GM21515 (cell line): Measurements from ENCODE around the gene HINT2.

Experiments used
- ATAC-seq: cut with Tn5 transposase; IDR thresholded peaks from one replicate; pipeline ENCODE4 v1.9.1; 2021; ENCODE audit not compliant: unreplicated experiment

HINT2 gene

DNA sequence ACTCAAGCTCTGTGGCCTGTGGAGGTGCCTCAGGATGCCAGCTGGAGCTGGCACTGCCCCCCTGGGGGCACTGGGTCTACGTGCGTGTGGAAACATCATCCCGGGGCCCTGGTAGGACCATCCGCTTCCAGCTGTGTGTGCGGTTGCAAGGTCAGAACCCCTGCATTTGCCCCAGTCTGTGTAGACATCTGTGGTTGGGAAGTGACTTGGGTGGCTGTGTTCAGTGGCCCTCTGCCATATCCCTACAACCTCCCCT lies 26.7 kb upstream of the HINT2 start:
- ATAC-seq, result no peak

DNA sequence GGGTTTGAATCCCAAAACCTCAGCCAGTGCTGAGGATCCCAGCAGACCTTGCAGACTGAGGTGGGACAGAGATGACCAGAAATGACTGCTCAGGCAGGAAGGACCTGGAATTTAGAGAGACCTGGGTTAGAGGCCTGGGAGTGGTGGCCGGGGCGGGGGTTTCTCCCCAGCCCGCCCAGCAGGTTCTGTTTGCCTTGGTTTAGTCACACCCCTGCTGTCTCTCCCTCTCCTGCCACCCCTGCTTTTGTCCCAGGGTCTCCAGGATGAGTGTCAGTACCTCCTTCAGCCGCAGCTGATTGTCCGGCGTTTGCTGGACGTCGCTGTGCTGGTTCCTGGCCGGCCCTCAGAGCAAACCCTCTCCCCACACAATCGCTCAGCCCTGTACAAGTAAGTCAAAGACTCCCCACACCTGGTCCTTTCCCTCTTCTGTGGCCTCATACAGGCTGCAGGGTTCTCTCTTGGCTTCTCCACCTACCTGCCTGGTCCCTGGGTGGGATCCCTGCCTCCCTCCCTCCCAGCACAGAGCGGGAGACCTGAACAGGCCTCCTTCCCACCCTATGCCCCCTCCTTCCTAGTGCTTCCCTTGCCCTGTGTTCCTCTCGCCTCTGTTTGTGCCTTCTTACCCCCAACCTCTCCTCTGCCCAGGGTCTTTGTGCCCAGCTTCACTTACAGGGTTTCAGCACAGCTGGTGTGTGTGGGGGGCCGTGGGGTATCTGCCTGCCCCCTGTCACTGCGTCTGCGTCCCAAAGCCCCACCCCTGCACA lies 26.2 kb upstream of the HINT2 start:
- no peak for ATAC-seq

DNA sequence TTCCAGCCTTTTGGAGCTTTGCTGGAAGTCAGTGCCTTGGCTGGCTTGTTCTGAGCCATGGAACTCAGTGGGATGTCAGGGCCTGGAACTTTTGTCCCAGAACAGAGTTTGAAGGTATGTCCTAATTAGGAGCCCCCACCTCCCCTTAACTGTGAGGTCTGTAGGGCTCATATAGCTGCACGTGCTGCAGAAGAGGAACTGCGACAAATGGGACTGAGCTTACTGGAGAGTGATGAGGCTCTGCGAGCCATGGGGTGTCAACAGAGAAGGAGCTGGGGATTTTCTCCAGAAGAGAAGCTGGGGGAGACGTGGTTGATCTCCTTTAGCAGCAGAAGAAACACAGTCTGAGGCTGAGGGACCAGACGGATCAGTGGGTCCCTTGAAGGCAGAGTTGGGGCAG lies 25.1 kb upstream of the HINT2 start:
- no peak for ATAC-seq

DNA sequence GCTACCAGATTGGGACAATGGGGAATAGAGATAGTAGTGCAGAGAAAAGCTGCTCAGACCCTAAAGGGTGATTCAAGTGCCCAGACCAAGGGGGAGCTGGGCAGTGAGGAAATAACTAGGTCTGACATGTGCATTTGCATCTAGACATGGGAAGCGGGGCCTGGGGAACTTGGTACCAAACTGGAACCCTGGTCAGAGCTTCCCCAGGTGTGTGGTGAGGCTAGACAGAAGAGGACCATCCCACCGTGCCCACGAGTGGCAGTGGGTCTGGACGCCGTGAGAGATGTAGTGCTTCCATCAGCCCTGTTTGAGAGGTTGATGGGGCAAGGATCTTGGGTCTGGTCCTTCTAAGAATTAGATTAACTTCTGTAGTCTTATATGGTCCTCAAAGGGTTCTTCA lies 21.8 kb upstream of the HINT2 start:
- ATAC-seq, result no peak

DNA sequence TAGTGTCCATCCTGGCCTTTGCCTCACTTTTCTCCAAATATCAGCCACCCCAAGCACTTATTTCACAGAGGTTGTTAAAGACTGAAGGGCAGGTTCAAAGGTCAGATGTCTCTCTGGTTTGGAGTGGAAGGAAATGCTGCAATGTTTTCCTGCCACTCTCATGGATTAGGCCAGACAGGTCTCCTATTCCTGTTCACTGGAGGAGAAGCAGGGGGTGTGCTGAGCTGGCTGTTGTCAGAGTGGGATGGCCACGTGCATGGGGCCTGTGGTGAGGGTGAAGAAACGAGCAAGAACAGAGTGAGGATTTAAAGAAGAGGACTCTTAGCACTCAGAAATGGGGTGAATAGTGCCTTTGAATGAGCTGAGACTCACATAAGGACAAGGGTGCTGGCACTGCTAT lies 20.9 kb upstream of the HINT2 start:
- ATAC-seq, result no peak

DNA sequence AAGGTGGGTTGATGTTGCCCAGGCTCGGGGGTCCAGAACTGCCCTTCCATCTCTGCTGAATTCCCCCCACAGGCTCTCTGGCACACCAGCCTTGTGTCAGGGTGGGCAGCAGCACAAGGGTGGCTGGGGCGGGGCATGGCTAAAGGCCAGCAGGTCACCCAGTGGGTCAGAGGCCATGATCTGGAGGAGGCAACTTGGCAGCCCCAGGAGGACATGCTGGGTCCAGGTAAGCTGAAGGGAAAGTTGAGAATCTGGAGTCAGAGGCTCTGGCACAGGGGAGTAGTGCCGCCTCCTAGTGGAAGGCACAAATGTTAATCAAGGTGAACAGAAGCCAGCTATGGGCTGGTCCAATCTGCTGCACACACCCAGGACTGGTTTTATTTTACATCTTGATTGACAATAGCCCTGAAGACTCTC lies 20.4 kb upstream of the HINT2 start:
- ATAC-seq, result no peak

DNA sequence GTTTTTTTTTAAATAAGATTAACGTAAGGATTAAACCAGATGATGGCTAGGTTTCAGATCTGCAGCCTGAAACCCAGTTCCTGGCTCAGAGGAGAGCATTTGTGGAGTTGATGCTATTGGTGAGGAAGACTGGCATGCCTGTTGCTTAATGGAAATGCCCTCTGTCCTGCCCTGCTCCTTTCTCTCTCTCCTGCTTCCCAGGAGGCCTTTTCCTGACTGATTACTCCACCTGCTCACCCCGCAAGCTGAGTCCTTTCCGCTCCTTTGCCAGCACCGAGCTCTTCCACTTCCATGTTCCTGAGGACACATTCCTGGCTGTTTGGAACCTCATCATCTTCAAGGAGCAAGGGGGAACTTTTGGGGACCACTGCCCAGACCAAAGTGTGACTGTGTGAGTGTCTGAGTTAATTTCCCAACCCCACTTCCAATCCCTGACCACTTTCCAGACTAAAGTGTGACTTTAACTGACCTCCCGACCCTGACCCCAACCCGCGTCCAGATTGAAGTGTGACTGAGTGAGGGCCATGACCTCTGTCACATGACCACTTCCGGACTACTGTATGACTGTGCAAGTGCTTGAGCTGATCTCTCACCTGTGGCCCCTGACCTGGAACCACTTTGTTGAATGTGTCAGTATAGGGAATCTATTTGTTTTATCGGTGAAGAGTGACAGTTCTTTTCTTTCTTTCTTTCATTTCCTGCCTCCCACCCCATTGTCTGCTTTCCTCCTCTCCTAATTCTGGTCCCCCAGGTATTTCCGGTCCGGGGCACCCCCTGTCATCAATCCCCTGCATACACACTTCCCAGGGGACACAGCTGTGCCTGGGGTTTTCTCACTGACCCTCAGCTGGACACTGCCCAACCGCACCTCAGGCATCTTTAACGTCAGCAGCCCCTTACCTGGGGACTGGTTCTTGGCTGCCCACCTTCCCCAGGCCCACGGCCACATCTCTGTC lies 19.7 kb upstream of the HINT2 start:
- ATAC-seq, result no peak

DNA sequence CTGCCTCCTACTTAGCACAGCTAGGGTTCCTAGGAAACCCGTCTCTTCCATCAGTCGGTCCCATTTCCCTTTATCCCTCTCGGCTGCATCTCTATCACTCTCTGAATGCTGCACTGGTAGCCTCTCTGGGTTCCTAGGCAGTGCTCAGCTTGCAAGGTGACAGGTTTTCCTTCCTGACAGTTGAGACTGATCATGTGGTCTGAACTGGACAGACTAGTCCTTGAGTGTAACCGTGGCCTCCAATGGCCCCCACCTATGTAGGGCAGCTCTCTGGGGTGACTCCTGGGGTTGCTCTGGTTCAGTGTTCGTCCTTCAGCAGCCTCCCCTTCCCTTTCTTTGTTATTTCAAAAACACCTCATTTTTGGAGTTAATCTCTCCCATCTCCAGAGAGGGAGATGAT lies 18.0 kb upstream of the HINT2 start:
- no peak for ATAC-seq

DNA sequence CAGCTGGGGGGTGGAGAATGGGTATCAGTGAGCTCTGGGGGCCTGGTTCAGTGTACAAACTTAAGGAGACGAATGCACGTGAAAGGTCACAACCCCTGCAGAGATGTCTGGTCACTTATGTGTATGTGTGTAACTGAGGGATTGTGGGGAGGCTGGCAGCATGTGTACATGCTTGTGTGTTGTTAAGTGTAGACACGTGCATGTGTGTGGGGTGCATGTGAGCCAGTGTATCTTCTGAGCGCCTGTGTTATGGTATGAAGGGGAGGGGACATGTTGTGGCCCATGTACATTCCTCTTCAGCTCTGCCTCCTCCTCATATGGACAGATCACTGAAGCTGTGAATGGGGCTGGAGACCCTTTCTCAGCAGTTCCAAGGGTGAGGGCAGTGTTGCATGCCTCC lies 16.2 kb upstream of the HINT2 start:
- ATAC-seq, result no peak

DNA sequence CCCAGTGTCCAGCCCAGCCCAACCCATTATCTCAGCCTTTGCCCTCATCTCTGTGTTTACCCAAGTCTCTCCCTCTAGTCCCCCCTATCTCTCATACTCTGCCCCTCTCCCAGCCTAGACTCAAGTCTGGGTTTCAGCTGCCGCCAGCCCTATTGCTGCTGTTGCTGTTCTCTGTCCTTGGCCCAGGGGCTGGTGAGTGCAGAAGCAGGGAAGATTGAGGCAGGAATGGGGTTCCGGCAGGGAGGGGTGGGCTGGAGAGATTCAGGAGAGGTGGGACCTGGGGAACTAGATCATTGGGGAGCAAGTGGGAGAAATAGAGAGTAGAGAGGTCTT lies 14.9 kb upstream of the HINT2 start:
- ATAC-seq, result no peak

DNA sequence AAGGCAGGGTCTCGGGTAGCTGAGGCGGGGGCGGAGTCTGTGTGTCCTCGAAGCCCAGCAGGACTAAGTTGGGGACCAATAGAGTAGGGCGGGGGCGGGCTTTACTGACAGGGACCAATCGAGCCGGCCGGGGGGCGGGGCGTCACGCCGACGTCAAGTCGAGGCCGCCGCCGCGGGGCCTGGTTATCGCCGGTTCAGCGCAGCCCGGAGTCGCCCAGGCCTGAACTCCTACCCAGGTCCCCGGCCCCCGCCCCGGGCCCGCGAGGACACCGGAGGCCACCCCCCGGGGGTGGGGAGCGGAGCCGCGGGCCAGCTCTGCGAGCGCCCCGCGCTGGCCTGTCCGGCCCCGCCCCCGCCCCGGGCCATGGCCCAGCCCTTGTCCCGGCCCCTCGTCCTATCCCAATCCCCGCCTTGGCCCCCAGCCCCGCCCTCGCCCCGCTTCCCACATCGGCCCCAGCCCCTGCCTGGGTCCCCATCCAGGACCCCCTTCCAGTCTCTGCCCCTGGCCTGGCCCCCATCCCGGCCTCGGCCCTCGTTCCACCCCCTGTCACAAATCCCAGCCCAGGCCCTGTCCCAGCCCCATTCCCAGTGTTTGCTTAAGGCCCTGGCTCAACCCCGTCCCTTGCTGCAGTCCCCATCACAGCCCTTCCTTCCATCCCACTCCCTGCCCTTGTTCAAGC lies 14.4 kb upstream of the HINT2 start, which contains the start of gene TMEM8B:
TMEM8B (plus strand) TSS at position 145 of the 680 bp plus-strand sequence; CDS start at position 365, 220 bp downstream.
- ATAC-seq, result peak; percentile 75

DNA sequence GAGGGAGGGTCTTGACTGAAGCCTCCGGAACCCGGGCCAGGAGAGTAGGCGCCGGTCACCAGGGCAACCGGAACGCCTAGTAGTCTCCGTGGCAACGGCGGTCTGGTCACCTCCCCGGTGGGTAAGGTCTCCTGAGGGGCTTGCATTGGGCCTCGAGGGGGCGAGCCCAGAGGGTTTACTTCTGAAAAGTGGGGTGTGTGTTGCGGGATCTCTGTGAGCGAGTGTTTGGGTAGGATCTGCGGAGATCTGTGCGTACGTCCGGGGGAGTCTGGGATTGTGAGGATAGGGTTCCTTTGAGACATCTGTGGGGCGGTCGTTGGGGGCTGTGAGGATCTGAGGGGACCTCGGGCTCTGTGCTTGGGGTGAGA lies 13.9 kb upstream of the HINT2 start, which contains the start of gene FAM221B:
FAM221B (minus strand) TSS at position 17 of the 368 bp plus-strand sequence. CDS start 2,571 bp downstream, outside the sequence.
- peak; percentile 5 for ATAC-seq

DNA sequence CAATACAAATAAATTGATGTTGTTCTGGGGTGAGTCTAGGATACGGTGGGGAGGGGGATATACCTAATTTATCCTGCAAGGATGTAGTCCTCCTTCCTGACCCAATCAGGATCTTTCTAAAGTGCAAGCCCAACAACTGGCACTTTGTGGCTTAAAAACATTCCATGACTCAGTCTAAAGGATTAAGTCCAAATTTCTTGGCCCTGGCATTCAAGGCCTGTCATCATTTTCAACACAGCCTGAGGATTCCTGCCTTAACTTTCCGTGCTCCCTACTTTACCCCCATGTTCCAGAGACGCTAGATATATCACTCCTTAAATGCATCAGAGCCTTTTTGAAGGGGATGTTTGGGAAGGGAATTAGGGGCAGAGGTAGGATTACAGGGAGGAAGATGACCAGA lies 12.6 kb upstream of the HINT2 start:
- ATAC-seq, result no peak

DNA sequence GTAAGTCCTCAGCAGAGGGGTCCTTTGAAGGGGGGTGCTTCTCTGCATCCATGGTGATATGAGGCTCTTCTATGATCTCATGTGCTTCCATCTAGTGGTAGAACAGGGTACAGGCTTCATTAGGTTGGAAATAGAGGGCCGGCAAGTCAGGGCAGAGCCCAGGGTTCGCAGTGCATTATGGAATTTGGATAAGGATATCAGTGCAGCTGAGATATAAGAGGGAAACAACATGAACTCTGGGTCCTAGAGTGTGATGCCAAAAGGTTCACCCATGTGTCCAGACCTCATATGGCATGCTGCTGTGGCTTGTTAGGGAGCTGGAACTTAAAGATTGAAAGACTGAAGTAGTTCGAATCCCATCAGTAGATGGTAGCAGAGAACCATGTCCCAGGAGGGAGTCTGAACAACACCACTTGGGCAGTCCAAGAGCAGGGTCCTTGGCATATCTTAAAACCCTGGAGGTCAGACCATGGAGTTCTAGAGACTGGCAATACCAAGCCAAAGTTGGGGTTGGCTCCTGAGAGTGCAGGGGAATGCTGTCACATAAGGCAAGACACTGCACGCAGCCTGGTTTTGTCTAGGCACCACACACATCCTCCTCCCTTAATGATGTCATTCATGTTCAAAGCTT lies 11.3 kb upstream of the HINT2 start:
- ATAC-seq, result no peak

DNA sequence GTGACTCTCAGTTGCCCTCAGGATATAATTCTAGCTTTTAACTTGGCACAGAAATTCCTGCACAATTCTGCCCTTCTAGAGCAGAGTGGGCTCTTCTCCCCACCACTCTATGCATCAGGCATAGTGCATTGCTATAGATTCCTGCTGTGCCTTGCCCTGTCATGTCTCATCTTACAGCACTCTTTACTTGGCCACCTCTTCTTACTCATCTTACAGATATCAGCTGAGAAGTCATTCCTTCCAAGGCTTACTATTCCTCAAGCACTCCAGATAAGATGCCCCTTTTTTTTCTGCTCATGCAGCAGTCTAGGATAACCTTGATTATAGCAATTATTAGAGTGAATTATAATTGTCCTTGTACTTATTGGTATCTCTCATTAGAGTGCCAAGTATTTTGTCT lies 8.1 kb upstream of the HINT2 start:
- ATAC-seq, result no peak

DNA sequence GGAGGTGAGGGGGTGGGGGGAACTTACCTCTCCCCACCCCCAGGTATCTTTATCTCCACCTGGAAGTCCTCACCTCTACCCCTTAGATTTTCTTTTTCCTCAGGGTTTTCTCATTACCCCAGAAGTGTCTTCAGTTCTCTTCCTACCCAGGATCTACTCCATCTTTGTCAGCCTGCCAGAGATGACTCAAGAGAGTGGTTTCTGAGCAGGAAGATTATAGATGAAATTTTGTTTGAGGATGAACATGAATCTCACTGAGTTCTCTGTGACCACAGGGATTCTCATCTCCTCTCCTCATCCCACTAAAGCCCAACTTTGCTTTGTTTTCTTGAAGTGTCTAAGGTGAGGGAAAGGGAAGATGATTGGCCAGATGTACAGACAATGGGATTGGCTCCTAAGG lies 5.2 kb upstream of the HINT2 start:
- no peak for ATAC-seq

DNA sequence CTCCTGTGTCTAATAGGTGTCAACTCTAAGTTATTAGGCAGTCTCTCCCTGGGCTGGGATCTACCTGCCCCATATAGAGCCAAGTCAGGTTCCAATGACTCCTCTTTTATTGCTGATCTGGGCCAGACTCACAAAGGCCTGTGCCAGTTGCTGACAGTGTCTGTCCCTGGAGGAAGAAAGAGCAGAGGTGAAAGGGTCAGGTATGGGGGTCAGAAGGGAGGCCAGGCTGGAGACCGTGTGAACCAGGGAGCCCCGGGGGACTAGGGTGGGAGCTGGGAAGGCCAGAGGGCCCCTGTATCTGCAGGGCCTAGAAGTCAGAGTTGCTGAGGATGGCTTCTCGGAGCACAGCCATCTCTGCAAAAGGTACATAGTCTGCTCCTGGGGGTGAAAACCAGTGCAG lies 3.5 kb upstream of the HINT2 start:
- no peak for ATAC-seq

DNA sequence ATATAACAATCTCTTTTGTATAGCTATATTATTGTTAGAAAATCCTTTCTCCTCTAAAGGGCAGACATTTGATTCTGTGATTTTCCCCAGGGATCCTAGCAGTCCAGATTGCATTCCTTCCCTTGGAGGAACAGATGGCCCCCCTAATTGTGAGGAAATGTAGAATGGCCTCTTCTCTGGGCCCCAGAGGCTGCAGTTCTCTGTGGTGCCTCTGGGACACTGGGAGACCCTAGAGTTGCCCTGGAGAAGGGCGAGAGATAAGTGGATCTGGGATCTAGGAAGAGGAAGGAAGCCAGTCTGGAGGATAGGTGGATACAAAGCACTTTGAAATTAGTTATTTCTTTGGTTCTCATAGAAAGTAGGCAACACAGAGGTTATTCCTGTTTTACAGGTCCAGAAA lies 1.9 kb upstream of the HINT2 start:
- ATAC-seq, result no peak

DNA sequence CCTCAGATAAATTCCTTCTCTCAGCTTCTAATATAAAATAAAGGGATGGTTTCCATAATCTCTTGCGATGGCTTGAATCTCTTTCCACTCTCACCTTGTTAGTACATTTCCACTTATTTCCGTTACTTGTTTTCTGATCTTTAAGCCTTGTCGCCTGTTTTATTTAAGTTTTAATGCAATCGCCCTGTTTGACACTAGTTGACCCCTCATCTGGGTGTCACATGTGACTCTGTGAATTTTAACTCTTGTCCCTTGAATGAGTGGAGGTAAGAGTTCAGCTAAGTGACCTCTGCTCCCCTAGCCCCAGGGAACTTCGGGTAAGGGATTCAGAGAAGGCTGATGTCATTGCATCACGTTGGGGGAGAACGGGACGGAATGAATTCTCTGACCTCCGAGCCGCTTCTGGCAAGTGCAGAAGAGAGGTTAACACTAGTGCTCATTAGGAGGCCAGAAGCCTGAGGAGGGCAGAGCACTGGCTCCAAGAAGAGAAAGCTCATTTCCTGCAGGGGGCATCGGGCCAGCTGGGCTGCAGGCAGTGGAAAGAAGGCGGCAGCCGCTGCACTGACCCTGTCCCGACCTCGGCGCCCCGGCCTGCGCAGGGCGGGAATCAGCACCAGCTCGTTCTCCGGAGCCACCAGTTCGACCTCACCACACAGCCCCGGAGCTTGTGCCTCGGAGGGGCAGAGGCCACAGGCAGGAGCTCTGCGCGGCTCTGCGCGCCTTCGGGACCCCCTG lies 569 bp downstream of the HINT2 start:
- peak; percentile 26 for ATAC-seq

DNA sequence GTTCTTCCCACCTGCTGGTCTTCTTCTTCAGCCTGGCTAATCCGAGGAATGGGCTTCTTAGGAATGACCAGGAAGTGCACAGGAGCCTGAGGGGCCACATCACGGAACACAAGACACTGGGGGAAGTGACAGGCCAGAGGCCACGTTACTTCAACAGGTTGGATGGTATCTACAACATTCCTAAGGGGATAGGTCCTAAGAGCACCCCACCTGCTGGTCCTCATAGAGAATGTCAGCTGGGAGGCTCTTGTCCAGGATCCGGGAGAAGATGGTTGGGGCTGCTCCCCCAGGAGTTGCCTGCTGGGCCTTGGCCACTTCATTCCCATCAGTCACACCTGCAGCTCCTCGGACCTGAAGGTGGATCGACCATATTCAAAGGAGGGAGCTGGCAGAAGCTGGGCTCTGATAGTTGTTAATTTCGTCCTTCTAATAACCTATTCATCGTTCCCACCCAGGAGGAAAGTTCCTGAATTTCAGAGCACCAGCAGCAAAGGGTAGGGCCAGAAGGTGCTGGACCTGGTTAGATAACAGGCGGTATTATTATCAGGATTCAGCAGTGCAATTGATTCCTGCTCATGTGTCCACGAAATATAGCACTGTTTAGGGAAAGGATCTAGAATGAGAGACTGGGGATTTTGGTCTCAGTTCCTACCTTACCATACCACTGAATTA lies 1.3 kb downstream of the HINT2 start:
- no peak for ATAC-seq
